ENCODE results near the gene COLGALT1.

- TF ChIP-seq POLR2A (IDR thresholded peaks at IDR 0.05; ENCODE audit: low read length) = no peak
- no peak for TF ChIP-seq GATA1 (IDR thresholded peaks at IDR 0.05; ENCODE audit: low read depth, low read length)
These were observed 59.0 kb downstream of the COLGALT1 start for GRCh38 chr19:17614476-17614875.
